ENCODE measurements around the gene GRWD1. TPM values are rescaled to one million over a fixed set of nuclear protein-coding genes. Genes with fewer than 3 reads are reported as not detected.
"Not testable (repeated sequence)": the region's sequence is repeated elsewhere in the genome, so short reads cannot be mapped to it uniquely, and the experiment has no call there.

The GRWD1 gene
- total RNA-seq, 6 experiments from 2014 or later: 36.2 to 53.5 (median 41.7) TPM

- peaks cover 15% of the 10 kb centered on the region for H3K27me3 Mint-ChIP-seq (ENCODE audit: insufficient read depth)
- no peak for DNase-seq
- peaks cover 14% of the 10 kb centered on the region for H3K36me3 Mint-ChIP-seq (ENCODE audit: low read depth)
- peaks cover 61% of the 10 kb centered on the region for H3K4me1 Mint-ChIP-seq (ENCODE audit: low read depth)
- H3K9me3 Mint-ChIP-seq: no peaks in the 10 kb centered on the region
- no peak overlapping the region for H3K4me3 Mint-ChIP-seq
- peak overlapping the region; percentile 46; the same call in 1 of the 2 replicates for H3K27ac Mint-ChIP-seq
- no peak for TF ChIP-seq CTCF (IDR thresholded peaks at IDR 0.05)
Observed at GRCh38 chr19:48483301-48483700, 37.5 kb downstream of the GRWD1 start.

- H3K4me1 Mint-ChIP-seq (ENCODE audit: low read depth): peaks cover 65% of the 10 kb centered on the region
- H3K27me3 Mint-ChIP-seq (ENCODE audit: insufficient read depth): peaks cover 15% of the 10 kb centered on the region
- no peak overlapping the region for H3K27ac Mint-ChIP-seq
- no peak for DNase-seq
- TF ChIP-seq CTCF (IDR thresholded peaks at IDR 0.05): no peak
- peaks cover 11% of the 10 kb centered on the region for H3K36me3 Mint-ChIP-seq (ENCODE audit: low read depth)
- no peaks in the 10 kb centered on the region for H3K9me3 Mint-ChIP-seq
- no peak overlapping the region; the same call in 1 of the 2 replicates for H3K4me3 Mint-ChIP-seq
Observed at GRCh38 chr19:48484247-48484893, 38.6 kb downstream of the GRWD1 start.

GRCh38 chr19:48484931-48485612 is 39.3 kb downstream of the GRWD1 start:
- Mint-ChIP-seq H3K27me3 (ENCODE audit: insufficient read depth) (peaks cover 11% of the 10 kb centered on the region), H3K27ac (no peak overlapping the region), H3K4me1 (ENCODE audit: low read depth) (peaks cover 58% of the 10 kb centered on the region), H3K36me3 (ENCODE audit: low read depth) (peaks cover 5% of the 10 kb centered on the region), H3K9me3 (no peaks in the 10 kb centered on the region), H3K4me3 (no peak overlapping the region)
- TF ChIP-seq CTCF (IDR thresholded peaks at IDR 0.05): no peak
- no peak for DNase-seq

- not testable (repeated sequence) for DNase-seq; H3K4me3 Mint-ChIP-seq; H3K36me3 Mint-ChIP-seq (ENCODE audit: low read depth); H3K9me3 Mint-ChIP-seq; H3K27me3 Mint-ChIP-seq (ENCODE audit: insufficient read depth); H3K27ac Mint-ChIP-seq
- H3K4me1 Mint-ChIP-seq (ENCODE audit: low read depth): peaks cover 41% of the 10 kb centered on the region
Observed at GRCh38 chr19:48486706-48487105, 40.9 kb downstream of the GRWD1 start.

GRCh38 chr19:48487544-48487943 is 41.8 kb downstream of the GRWD1 start:
- H3K4me3 Mint-ChIP-seq: 0 out of 2 replicates have a peak overlapping the region, but pooled peaks have one; percentile 66
- peaks cover 5% of the 10 kb centered on the region for H3K36me3 Mint-ChIP-seq (ENCODE audit: low read depth)
- DNase-seq: no peak
- no peak for TF ChIP-seq CTCF (IDR thresholded peaks at IDR 0.05)
- 0 out of 2 replicates have a peak, but pooled peaks cover under 1% of the 10 kb centered on the region for H3K9me3 Mint-ChIP-seq
- peak overlapping the region; percentile 65; the same call in 1 of the 2 replicates for H3K27ac Mint-ChIP-seq
- peaks cover 37% of the 10 kb centered on the region for H3K4me1 Mint-ChIP-seq (ENCODE audit: low read depth)
- H3K27me3 Mint-ChIP-seq (ENCODE audit: insufficient read depth): peaks cover 8% of the 10 kb centered on the region

- Mint-ChIP-seq H3K4me1 (ENCODE audit: low read depth) (peaks cover 40% of the 10 kb centered on the region), H3K4me3 (peak overlapping the region; percentile 66), H3K9me3 (0 out of 2 replicates have a peak, but pooled peaks cover 4% of the 10 kb centered on the region), H3K36me3 (ENCODE audit: low read depth) (peaks cover 5% of the 10 kb centered on the region), H3K27ac (peak overlapping the region; percentile 65), H3K27me3 (ENCODE audit: insufficient read depth) (peaks cover 10% of the 10 kb centered on the region)
- TF ChIP-seq CTCF (IDR thresholded peaks at IDR 0.05): no peak
- peak; percentile 87 for DNase-seq
Observed at GRCh38 chr19:48487948-48488347, 42.2 kb downstream of the GRWD1 start.

- not testable (repeated sequence) for H3K36me3 Mint-ChIP-seq (ENCODE audit: low read depth)
- Mint-ChIP-seq H3K27ac (peak overlapping the region; percentile 65), H3K4me3 (peak overlapping the region; percentile 66)
Observed at GRCh38 chr19:48488478-48488877, 42.7 kb downstream of the GRWD1 start.

More at GRCh38 chr19:48488478-48488877, 42.7 kb downstream of the GRWD1 start:
- peaks cover 10% of the 10 kb centered on the region for H3K27me3 Mint-ChIP-seq (ENCODE audit: insufficient read depth)
- H3K4me1 Mint-ChIP-seq (ENCODE audit: low read depth): peaks cover 40% of the 10 kb centered on the region
- H3K9me3 Mint-ChIP-seq, DNase-seq: not testable (repeated sequence)

All from HFFc6 (cell line).